Stimulated activated CD4-positive, alpha-beta T cell treated with anti-CD3 and anti-CD28 coated beads, Interleukin-15, amount 100 ng/mL, for 24 hours (primary cell): ENCODE data around the gene FLNC.

Experiments
- DNase-seq: peaks from one replicate; pipeline ENCODE4 v3.0.0-alpha.2; 2020

Gene FLNC, protein sequence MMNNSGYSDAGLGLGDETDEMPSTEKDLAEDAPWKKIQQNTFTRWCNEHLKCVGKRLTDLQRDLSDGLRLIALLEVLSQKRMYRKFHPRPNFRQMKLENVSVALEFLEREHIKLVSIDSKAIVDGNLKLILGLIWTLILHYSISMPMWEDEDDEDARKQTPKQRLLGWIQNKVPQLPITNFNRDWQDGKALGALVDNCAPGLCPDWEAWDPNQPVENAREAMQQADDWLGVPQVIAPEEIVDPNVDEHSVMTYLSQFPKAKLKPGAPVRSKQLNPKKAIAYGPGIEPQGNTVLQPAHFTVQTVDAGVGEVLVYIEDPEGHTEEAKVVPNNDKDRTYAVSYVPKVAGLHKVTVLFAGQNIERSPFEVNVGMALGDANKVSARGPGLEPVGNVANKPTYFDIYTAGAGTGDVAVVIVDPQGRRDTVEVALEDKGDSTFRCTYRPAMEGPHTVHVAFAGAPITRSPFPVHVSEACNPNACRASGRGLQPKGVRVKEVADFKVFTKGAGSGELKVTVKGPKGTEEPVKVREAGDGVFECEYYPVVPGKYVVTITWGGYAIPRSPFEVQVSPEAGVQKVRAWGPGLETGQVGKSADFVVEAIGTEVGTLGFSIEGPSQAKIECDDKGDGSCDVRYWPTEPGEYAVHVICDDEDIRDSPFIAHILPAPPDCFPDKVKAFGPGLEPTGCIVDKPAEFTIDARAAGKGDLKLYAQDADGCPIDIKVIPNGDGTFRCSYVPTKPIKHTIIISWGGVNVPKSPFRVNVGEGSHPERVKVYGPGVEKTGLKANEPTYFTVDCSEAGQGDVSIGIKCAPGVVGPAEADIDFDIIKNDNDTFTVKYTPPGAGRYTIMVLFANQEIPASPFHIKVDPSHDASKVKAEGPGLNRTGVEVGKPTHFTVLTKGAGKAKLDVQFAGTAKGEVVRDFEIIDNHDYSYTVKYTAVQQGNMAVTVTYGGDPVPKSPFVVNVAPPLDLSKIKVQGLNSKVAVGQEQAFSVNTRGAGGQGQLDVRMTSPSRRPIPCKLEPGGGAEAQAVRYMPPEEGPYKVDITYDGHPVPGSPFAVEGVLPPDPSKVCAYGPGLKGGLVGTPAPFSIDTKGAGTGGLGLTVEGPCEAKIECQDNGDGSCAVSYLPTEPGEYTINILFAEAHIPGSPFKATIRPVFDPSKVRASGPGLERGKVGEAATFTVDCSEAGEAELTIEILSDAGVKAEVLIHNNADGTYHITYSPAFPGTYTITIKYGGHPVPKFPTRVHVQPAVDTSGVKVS (N-terminal part only)

DNA sequence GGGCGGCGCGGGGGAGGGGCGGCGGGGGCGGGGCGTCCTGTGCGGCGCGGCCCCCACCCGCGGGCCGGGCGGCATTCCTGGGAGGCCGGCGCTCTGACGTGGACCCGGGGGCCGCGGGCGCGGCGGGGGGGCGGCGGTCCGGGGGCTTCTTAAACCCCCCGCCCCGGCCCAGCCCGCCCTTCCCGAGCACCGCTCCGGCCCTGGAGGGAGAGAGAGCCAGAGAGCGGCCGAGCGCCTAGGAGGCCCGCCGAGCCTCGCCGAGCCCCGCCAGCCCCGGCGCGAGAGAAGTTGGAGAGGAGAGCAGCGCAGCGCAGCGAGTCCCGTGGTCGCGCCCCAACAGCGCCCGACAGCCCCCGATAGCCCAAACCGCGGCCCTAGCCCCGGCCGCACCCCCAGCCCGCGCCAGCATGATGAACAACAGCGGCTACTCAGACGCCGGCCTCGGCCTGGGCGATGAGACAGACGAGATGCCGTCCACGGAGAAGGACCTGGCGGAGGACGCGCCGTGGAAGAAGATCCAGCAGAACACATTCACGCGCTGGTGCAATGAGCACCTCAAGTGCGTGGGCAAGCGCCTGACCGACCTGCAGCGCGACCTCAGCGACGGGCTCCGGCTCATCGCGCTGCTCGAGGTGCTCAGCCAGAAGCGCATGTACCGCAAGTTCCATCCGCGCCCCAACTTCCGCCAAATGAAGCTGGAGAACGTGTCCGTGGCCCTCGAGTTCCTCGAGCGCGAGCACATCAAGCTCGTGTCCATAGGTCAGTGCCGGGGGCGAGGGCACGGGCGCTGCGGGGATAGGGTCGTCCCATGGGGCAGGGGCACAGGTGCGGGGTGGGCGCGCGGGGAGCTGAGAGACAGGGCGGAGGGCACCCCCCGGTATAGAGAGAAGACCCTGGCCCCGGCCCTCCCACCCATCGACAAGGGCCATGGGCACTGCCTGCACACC is at the start of gene FLNC:
FLNC (plus strand) TSS at position 176 of the 947 bp plus-strand sequence; CDS start at position 408, 232 bp downstream.
- DNase-seq = peak; percentile 56

DNA sequence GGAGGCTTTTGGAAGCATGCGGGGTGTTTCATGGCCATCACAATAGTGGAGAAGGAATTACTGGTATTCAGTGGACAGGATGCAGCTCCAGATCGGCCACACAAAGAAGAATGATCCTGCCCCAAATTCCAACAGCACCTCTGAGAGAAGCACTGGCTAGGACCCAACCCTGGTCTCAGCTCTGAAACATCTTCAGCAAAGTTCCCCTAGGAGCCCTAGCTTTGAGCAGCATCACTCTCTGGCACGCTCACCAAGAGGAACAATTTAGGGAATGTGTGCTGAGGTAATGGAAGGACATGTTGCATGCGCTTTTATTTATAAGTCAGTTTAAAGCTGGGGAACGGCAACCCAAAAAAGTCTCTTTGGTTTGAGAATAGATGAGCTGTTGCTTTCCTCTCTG is 49.1 kb upstream of the FLNC start:
- no peak for DNase-seq

DNA sequence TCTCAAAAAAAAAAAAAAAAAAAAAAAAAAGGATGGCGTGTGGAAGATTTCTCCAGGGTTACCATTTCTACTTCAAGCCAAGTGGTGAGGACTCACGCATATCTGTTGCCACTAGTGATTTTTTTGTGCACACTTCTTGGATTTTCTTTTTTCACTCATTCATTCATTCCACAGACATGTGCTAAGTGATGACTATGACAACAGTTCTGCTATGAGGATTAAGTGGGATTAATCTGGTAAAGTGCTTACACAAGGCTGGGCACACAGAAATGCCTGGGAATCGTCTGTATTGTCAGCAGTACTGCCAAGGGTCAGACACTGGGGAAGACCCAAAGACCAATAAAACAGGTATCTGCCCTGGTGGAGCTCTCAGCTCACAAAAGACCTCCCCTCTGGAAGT is 48.4 kb upstream of the FLNC start:
- DNase-seq = no peak

DNA sequence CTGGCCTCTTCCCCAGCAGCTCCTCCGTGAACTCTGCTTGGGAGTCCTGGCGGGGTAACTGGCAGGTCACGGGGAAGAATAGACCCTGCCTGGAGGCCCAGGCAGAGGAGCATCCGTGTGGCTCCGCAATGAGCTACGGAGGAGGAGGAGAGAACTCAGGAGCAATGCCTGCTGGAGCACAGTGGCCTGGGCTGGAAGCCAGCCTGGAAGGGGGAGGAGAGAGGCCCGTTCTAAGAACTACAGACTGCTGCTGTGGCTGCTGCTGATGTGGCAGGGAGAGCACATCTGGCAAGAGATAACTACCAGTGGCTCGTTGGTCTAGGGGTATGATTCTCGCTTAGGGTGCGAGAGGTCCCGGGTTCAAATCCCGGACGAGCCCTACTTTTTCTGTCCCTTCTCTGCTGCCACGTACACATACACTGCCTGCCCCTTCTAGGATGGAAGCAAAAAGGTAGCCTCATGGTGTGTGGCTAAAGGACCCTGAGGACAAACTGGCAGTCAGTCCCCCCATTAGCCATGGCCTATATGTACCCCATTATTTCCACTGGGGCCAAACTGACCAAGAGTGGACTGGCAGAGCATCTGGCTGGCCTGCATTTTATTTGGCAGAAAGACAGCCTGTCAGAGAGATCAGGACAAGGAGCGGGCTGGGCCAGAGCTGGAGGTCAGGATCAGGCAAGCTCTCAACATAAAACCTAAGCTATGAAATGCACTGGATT is 46.9 kb upstream of the FLNC start:
- peak; percentile 30 for DNase-seq

DNA sequence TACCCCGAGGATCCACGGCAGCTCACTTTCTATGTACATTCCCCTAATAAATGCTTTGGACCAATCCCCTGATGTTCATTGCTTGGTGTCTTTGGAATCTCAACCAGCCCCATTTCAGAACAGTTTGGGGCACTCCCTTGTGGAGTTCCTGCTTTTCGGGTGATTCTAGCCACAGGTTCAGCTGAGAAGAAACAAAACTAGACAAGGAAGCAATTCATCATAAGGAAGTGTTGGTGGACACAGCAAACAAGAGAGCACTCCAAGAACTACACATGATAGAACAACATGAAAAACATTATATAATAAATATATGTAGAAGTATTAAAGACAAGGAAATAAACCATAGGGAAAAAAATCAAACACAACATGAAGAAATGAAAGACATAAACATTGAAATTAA is 44.5 kb upstream of the FLNC start:
- DNase-seq = no peak

DNA sequence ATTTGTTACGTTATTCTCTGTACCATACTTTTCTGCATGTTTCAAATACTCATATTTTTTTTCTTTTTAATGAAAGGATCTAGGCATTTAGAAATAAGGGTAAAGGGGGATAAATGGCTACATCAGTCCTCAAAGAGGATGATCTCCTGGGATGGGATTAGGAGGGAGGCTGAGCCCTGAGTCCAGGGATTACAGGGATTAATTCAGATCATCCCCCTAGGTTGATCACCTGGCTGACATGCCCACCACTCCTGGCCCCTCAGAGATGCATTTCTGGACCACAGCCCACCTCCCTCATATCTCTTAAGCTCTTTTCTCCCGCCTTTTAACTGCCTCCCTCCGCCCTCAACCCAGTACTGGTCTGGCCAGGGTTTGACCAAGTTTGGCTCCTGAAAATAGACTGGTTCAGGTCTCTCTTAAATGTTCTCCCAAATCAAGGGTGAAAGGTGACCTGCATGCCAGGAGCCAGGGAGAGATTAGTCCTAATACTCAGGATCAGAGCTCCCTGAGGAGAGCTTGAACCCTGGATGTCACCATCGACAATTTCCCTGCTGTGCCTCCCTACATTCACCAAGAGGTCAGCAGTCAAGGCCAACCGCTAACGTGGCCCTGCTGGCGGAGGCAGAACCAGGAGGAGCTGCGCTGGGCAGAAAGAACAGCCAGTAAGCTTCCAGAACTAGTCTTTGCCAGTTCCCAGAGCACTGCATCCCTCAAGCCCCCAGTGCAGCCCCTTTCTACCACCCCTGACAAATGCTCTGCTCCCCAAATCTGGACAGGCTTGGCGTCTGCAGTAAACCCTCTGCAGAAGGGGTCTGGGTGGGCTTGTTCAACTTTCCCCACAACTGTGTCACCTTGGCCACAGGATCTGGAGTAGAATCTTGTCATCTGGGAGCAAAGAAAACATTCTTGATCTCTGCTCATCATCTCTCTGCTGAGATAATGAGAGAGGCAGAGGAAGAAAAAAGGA is 41.5 kb upstream of the FLNC start:
- DNase-seq = no peak

DNA sequence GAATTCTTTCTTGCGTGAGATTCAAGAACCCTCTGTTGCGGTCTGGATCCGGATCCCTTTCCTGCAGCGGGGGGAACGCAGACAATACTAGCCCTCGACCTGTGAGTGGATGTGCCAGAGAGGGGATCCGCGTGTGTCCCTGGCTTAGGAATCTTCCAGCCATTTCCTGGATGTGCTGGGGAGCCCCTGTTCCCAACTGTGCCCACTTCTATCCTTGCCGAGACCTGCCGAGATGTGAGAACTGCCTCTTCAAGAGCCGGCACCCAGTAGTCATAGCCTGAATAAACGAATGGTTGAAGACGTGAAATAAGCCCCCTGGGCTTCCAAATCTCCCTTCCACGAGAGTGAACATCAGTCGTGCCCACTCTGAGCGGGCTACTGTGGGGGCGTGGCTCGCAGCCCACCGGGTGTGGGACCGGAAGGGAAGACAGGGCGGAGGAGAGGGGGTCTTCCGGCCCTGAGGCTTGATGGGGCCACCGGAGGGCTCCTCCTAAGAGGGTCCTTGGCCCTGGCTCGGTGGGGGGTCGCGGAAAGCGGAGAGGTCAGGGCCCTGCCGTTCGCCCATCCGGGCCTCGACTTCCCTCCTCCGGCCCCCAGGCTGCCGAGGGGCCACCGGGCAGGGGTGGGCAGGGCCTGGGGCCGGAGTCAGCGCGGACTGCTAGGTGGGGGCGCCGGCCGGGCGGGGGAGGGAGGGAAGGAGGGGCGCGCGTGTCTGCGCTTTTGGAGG is 39.7 kb upstream of the FLNC start:
- DNase-seq = no peak

DNA sequence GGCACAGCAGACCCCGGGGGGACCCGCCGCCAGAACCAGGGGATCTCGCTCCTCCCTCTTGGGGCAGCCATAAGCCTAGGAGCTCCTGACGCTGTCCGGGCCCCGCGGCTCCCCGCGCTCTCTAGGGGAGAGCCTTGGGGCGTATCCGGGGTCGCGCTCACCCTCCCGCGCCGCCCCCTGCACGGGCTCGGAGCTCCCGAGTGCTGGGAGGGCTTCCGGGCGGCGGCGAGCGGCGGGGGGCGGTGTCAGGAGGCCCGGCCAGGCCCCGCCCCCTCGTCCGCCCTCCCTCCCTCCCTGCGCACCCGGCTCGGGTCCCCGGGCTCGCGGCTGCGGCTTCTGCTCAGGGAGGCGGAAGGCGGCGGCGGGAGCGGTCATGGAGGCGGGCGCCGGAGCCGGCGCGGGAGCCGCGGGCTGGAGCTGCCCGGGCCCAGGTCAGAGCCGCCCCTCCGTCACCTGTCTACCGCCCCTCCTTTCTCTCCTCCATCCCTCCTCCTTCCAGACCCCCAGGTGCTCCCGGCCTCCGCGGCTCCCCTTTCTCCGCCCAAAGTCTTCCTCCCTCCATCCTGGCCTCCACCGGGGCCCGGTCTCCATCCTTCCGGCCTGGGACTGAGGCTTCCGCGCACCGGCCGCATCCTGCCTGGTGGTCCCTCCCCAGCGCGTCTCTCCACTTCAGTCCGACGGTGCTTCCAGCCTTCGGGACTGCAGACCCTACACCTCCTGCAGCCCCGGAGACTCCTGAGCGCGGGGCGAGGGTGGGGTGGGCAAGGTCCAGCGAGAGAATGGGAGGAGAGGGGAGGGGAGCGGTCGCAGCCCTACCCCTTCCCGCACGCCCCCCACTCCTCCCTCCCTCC is 38.9 kb upstream of the FLNC start, which contains the start of gene CCDC136:
CCDC136 (plus strand) TSS at position 848 of the 851 bp plus-strand sequence. CDS start 444 bp downstream, outside the sequence.
- peak; percentile 88 for DNase-seq

DNA sequence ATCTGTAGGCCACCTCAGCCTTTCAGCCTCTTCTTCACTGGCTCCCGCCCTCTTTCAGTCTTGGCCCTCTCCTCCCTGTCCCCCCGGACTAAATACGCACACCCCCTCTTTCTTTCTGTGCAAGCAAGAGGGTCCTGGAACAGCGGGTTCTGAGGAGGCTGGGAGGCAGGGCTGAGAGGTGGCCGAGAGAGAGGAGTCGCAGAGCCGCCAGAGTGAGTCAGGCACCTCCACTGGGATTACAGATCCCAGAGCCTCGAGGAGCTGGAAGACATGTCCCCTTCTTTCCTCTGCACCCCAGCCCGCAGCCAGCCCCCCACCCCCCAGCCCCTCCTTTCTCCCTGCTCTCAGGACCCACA is 38.3 kb upstream of the FLNC start:
- no peak for DNase-seq

DNA sequence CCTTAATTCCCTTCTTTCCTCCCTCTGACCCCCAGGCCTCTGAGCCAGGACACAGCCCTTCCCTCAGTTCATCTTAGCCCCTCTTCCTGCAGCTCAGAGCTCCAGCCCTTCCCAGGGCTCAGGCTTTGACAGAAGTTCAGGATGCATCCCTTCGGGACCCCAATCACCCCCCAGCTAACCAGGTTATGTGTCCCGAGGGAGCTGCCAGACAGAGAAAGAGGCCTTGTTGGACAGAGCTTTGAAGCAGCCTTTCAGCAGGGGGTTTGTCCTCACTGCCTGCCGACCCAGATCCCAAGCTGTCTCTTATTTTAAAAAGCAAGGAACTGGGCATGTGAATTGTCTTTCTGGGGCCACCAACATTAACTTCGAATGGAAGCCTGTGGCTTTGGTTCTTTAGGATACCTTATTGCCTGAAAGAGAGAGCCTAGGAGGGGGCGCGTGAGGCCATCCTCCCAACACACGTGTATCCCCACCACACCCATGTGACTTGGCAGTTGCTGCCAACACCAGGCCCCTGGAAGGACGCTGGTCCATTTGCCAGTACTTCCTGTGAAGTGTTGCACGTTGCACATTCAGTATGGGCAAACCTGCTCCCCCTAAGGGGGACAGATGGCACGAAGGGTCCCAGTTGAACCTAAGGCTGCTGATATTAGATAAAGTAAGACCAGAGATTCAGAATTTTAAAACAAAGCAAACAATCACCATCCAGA is 37.6 kb upstream of the FLNC start:
- no peak for DNase-seq

DNA sequence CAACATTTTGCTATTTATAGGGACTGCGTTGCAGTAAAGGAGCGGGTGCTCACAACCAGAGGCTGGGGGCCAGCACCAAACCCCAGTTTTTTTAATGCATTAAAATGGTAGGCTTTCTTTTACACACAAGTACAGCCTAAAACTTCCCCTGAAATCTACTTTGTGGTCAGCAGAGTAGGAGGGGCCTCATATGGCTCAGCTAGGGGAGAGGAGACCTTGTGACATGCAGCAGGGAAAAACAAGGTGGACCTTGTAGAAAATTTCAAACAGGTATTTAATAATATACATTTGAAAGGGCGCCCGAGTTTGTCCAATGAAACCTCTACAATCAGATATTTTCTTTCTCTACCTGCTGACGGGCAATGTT is 37.0 kb upstream of the FLNC start:
- no peak for DNase-seq

DNA sequence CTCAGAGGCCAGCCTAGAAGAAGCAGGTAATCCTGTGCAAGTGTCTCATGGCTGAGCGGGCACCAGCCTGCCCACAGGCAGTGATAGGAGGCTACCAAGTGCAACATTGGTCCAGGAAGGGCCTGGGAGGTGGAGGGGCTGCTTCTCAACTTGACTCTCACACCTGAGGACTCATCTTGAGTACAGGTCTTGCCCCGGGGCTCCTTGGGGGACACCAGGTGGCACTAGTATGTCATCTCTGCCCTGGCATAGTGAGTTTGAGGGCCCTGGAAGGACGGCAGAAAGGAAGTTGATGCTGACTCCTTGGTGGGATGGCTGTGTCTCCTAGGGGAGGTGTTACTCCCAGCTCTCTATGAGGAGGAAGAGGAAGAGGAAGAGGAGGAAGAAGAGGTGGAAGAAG is 36.2 kb upstream of the FLNC start:
- DNase-seq = peak; percentile 29

DNA sequence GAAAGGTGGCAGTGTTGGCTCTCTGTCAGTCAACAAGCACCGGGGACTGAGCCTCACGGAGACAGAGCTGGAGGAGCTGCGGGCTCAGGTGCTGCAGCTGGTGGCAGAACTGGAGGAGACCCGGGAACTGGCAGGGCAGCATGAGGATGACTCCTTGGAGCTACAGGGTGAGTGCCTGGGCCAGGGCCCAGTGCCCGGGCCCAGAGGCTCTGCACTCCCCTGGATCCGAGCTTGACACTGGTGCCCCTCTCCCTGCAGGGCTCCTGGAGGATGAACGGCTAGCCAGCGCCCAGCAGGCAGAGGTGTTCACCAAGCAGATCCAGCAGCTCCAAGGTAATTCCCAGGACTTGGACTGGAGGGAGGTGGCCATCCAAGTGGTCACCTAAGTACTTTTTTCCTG is 35.8 kb upstream of the FLNC start:
- DNase-seq = no peak

DNA sequence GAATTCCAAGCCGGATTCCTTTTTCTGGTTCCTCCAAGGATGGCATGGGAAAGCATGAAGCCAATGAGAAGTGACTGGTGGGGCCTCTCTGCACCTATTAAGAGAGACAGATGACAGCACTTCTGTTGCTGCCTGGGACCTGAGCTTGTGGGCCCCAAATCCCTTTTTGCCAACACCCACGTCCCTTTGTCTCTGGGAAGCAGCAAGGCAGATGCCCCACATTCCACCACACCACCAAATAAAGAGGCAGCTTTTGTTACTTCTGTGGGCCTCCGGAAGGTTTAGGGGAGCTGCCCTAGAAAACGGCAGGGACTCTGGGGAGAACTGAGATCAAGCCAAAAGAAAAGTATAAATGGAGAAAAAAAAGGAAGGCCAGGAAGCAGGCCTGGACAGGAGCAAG is 35.1 kb upstream of the FLNC start:
- no peak for DNase-seq

DNA sequence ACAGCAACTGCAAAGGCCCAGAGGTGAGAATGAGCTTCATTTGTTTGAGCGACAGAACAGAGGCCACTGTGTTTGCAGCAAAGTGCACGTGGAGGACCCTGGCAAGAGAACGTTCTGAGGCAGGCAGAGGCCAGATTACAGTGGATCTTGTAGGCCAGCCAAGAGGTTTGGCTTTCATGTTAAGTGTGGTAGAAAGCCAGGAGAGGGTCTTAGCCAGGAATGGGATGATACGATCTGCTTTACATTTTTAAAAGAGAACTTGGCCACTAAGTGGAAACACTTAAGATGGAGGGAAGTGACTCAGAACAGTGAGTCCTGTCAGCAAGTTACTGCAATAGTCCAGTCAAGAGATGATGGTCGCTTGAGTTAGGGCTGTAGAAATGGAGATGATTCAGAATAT is 33.9 kb upstream of the FLNC start:
- DNase-seq = no peak

DNA sequence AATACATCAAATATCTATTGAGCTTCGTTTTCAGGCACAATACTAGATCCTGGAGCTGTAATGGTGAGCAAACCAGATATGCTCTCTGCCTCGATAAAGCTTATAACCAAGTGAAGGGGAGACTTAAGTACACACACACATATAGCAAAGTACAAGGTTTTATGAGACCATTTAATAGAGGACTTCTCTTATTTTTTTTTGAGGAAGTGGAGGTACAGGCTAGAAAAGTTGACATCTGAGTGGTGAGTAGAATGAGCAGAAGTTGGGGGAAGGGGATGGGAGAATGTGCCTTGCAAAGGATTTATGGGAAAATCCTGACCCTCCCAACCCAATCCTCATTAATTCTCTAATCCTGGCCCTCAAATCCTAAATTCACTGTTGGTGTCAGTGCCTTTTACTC is 30.8 kb upstream of the FLNC start:
- no peak for DNase-seq

DNA sequence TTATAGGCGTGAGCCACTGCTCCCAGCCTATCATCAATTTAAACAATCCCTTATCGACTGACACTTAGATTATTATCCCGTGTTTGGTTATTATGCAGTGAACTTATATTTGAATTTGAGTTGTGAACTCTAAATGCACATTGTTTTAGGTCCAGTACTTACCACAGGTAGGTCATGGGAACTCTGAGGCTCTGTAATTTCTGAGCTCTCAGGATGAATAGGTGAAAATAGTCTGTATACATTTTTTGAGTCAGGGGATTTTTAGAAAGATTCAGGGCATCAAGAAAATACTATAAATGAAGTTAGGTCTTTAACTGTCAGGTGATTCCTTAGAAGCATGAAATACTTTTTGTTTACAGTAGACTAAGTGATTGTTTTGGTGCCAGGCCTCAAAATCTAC is 29.6 kb upstream of the FLNC start:
- no peak for DNase-seq

DNA sequence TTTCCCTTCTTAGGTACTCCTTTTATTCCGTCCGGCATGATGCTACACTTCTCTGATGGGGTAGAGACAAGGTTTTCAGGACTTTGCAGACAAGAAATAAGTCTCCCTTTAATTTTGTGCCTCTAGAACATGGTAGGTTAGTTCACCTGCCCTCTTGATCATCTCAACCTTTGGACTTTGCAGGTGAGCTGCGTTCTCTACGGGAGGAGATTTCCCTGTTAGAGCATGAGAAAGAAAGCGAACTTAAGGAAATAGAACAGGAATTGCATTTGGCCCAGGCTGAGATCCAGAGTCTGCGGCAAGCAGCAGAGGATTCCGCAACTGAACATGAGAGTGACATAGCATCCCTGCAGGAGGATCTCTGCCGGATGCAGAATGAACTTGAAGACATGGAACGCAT is 29.2 kb upstream of the FLNC start:
- no peak for DNase-seq
